Daoy (cell line): ENCODE data around the gene SHISA2. TPM values are rescaled to one million over a fixed set of nuclear protein-coding genes. Genes with fewer than 3 reads are reported as not detected.
A peak's percentile ranks its signal among the peaks of the same experiment; 100 is the strongest.

Source experiments
- DNase-seq: peaks from one replicate; pipeline ENCODE4 v3.0.0-alpha.2; 2015; ENCODE audit warnings: low read depth
- total RNA-seq: library from RNA; depleted of rRNA; stranded (reverse); fragments of >200 nt; shearing (Covaris generic); gene quantifications from 2 replicates; pipeline ENCODE4 v1.2.3, GENCODE V29; 2014

Gene SHISA2
- total RNA-seq, 1 experiment from 2014 or later: 138 TPM

DNA sequence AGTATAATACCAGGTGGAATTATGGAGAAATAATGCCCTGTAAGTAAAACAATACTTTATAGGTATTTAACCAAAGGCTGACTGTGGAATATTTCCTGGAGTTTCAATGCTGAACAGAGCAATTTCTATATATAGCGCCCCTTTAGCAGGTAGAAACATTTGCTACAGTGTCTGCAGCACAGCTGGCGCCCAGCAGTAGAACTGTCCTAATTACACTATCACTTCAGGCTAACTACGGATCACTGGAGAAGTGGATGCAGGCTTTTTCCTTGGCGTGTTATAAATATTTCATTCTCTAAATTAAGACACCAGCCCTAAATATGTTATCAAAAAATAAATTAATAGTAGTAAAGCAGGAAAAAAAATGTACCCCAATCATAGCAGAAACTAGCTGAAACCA is 3.1 kb downstream of the SHISA2 start:
- no peak for DNase-seq

GRCh38 chr13:26047040-26047439 is 4.8 kb downstream of the SHISA2 start:
- no peak for DNase-seq

GRCh38 chr13:26046639-26047038 is 5.2 kb downstream of the SHISA2 start:
- no peak for DNase-seq

DNA sequence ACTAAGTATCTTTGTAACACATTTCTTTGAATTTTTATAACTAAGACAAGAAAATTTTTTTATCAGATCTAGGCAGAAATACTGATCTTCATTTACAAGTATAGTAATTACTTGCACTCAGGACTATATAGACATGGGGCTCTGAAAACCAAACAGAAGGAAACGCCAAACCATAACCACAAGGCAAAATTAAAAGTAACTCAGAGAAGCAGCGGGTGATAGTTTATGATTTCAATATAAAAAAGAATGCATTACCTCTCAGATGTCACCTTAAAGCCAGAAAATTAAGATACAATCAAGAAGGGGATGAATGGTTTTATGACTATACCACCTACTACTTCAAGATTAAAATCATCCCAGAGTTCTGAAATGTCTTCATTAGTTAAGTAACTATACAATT is 6.7 kb downstream of the SHISA2 start:
- no peak for DNase-seq

- DNase-seq: no peak
Measured at GRCh38 chr13:26042785-26043184, 9.0 kb downstream of the SHISA2 start.

DNA sequence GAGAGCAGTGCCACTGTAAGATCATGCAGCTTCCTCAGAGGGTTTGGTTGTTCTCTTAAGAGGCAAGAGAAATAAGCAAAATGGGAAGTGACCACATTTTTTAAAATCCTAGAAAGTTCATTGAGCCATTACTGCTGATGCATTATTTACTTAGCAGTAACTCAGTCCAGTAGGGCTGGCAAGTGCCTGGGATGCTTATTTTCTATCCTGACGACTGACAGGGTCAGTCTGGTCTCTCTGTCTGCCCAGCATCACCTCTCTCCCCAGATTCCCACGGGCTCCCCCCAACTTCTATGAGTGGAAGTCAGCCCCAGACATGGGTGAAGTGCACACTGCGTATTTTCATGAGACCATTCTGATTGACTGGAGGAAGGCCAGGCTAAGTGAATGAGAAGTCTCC is 10.4 kb downstream of the SHISA2 start:
- no peak for DNase-seq

GRCh38 chr13:26038931-26039475 is 12.8 kb downstream of the SHISA2 start:
- no peak for DNase-seq

- peak; percentile 41 for DNase-seq
Measured at GRCh38 chr13:26037302-26037701, 14.5 kb downstream of the SHISA2 start.

DNA sequence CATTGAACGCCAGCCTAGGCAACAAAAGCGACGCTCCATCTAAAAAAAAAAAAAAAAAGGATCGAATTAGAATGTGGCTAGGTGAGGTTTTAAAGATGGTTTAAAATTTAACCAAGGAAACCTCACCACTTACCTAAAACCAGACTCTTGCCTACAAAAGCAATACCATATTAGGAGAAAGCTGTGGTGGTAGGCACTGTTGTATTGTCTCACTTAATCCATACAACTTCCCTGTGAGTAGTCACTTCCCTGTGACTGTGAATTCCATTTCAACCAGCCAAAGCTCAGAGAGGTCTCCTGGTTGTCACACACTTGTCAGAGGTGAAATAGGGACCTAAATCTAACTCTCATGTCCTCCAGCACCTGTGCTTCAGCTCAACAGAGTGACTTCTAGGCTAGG is 15.4 kb downstream of the SHISA2 start:
- no peak for DNase-seq

GRCh38 chr13:26034018-26034417 is 17.8 kb downstream of the SHISA2 start:
- DNase-seq: no peak

- no peak for DNase-seq
Measured at GRCh38 chr13:26030331-26030730, 21.5 kb downstream of the SHISA2 start.

DNA sequence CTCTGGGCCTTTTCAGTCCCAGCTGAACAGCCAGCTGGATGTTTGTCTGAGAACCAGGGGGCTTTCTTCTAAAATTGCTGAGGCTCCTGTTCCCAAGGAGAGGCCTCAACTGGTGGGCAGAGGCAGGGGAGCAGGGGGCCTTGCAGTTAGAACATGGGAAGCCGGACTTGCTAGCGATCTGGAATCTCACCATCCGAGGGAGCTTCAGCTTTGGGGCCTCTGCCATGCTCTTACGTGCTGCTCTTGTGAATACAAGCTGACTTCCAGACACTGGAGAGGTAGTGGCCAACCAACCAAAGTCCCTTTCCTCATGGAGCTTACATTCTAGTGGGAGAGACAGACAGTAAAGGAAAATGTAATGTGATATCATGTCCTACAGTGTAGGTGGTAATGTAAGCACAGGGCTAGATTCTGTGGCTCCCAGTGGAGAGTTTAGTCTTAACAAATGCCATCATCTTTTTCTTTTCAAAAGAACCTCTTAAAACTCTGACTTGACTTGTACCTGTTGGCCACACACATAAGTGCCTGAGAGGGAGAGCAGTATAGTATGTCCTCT is 22.2 kb downstream of the SHISA2 start:
- no peak for DNase-seq

- no peak for DNase-seq
Measured at GRCh38 chr13:26026211-26026610, 25.6 kb downstream of the SHISA2 start.

- DNase-seq: no peak
Measured at GRCh38 chr13:26025771-26026170, 26.0 kb downstream of the SHISA2 start.

DNA sequence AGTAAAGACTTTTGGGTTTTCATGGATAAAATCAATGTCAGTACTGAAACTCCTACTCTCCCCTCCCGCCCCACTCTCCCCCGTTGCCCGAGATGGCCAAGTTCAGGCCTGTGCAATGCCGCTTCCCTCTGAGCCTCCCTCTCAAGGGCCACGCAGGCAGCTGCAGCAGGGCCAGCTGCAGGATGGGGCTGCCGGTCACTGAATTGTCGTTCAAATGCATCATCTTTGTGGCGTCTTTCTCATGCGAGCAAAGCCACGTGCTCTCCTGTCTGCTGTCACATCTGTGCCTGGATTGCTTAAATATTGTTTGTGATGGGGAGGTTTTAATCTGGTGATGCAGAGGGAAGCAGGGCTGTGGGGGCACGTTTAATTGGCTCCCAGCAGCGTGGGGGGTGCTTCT is 26.6 kb downstream of the SHISA2 start:
- peak; percentile 14 for DNase-seq

GRCh38 chr13:26024558-26024957 is 27.3 kb downstream of the SHISA2 start:
- peak; percentile 50 for DNase-seq

- peak; percentile 97 for DNase-seq
Measured at GRCh38 chr13:26022538-26023292, 29.1 kb downstream of the SHISA2 start.

DNA sequence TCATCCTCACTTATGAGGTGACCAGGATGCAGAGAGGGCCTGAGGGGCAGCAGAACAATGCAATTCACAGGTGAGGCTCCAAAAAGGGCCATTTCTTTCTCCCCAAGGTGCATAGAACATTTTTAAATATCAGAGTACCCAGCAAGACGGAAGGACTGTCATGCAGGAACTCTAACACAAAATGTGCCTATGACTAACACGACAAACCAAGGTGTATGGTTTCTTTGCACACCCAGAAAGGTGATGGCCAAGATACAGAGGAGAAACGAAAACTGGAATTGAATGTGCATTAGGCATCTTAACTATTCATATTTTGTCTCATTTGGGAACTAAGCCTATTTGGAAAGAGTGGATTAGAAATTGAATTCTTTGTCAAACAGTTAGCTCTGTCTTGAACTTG is 29.9 kb downstream of the SHISA2 start:
- DNase-seq: peak; percentile 14

GRCh38 chr13:26021516-26021915 is 30.3 kb downstream of the SHISA2 start:
- peak; percentile 12 for DNase-seq

GRCh38 chr13:26020891-26021290 is 30.9 kb downstream of the SHISA2 start:
- no peak for DNase-seq

GRCh38 chr13:26019881-26020870 is 31.6 kb downstream of the SHISA2 start:
- peak; percentile 87 for DNase-seq

GRCh38 chr13:26019251-26019650 is 32.6 kb downstream of the SHISA2 start:
- peak; percentile 12 for DNase-seq
